A549 (cell line): ENCODE data around the gene ZNF785. TPM values are rescaled to one million over a fixed set of nuclear protein-coding genes. Genes with fewer than 3 reads are reported as not detected.

Source experiments
- ATAC-seq, 2 experiments: fragments of 200-7000 bp in 1 of 2; fragments of >200 bp in 1 of 2; cut with Nextera tagmentation in 1 of 2; cut with Tn5 transposase in 1 of 2; 3 replicates each; pipeline versions ENCODE4 v1.8.0 to v1.9.1; 2018 to 2020; ENCODE audit warnings: mild to moderate bottlenecking in 1 of 2, moderate library complexity in 1 of 2
- CTCF ChIA-PET: fragments of 300-600 bp; sonication (Branson Sonifier 250); formaldehyde crosslinking; extraction: SDS; loops from one replicate; lab custom pipeline; 2021; ENCODE audit warnings: antibody characterized with exemption, inconsistent platforms; lab: Yijun Ruan, JAX
- POLR2A ChIA-PET: fragments of 350-600 bp; formaldehyde crosslinking; extraction: SDS; loops from one replicate; lab custom pipeline; 2021; ENCODE audit warnings: antibody characterized with exemption, inconsistent platforms; lab: Yijun Ruan, JAX
- DNase-seq, 2 experiments: peaks; one replicate each; pipeline versions ENCODE4 v3.0.0 to v3.0.0-alpha.2; 2011 to 2016; ENCODE audit warnings: low read depth in 1 of 2, low spot score in 1 of 2
- FAIRE-seq: peaks from 2 replicates; lab custom pipeline; 2011; peaks lifted over from hg19 to GRCh38; lab: Jason Lieb, UNC
- H3K27ac ChIP-seq, 2 experiments: fragments of >200 bp; sonication (Bioruptor Twin); formaldehyde crosslinking; 3 replicates each; pipeline ENCODE4 v1.5.1; 2016 to 2017
- H3K4me1 ChIP-seq: fragments of >200 bp; sonication (Bioruptor Twin); formaldehyde crosslinking; 3 replicates; pipeline ENCODE4 v1.6.1; 2016
- H3K4me2 ChIP-seq: fragments of >200 bp; sonication (Bioruptor Twin); formaldehyde crosslinking; 3 replicates; pipeline ENCODE4 v1.6.1; 2016
- H3K4me3 ChIP-seq: fragments of >200 bp; sonication (Bioruptor Twin); formaldehyde crosslinking; 3 replicates; pipeline ENCODE4 v1.5.1; 2016
- H3K9me3 ChIP-seq: fragments of >200 bp; sonication (Bioruptor Twin); formaldehyde crosslinking; 3 replicates; pipeline ENCODE4 v1.6.1; 2016
- ATOH8 ChIP-seq: fragments of 250-450 bp; sonication (Bioruptor Pico); IDR thresholded peaks from 2 replicates; pipeline ENCODE4 v1.5.0; 2020; ENCODE audit warnings: low read depth, mild to moderate bottlenecking, moderate library complexity
- CBX2 ChIP-seq: fragments of 200-600 bp; sonication (generic); IDR thresholded peaks from 2 replicates; pipeline ENCODE4 v1.6.1; 2016; ENCODE audit warnings: low read depth, mild to moderate bottlenecking, borderline replicate concordance
- CBX8 ChIP-seq: fragments of 200-600 bp; sonication (generic); IDR thresholded peaks from 2 replicates; pipeline ENCODE4 v1.6.1; 2016
- CEBPB ChIP-seq, 2 experiments: fragments of >200 bp in 1 of 2; sonication (Bioruptor Twin) in 1 of 2; formaldehyde crosslinking in 1 of 2; IDR thresholded peaks; 2 replicates each; pipeline ENCODE4 v1.6.1; 2012 to 2016
- CHD2 ChIP-seq: fragments of 150-350 bp; IDR thresholded peaks from 2 replicates; pipeline ENCODE4 v1.6.1; 2014; ENCODE audit warnings: low read length; ENCODE audit not compliant: partially characterized antibody
- CHD4 ChIP-seq: fragments of 200-600 bp; sonication (generic); IDR thresholded peaks from 2 replicates; pipeline ENCODE4 v1.6.1; 2016; ENCODE audit warnings: antibody characterized with exemption, mild to moderate bottlenecking, borderline replicate concordance
- CTCF ChIP-seq: fragments of >200 bp; sonication (Bioruptor Twin); formaldehyde crosslinking; IDR thresholded peaks from 3 replicates; pipeline ENCODE4 v1.5.1; 2016
- FOXS1 ChIP-seq: fragments of 250-450 bp; sonication (Bioruptor Pico); IDR thresholded peaks from 2 replicates; pipeline ENCODE4 v1.5.0; 2020; ENCODE audit warnings: mild to moderate bottlenecking, moderate library complexity
- HEYL ChIP-seq: fragments of 250-450 bp; sonication (Bioruptor Pico); IDR thresholded peaks from 2 replicates; pipeline ENCODE4 v1.8.0; 2021; ENCODE audit warnings: mild to moderate bottlenecking, moderate library complexity
- JUN ChIP-seq, 2 experiments: fragments of >200 bp; sonication (Bioruptor Twin); formaldehyde crosslinking; IDR thresholded peaks; 2 replicates in 1 of 2; 3 replicates in 1 of 2; pipeline ENCODE4 v1.6.1; 2016 to 2017
- JUNB ChIP-seq: fragments of >200 bp; sonication (Bioruptor Twin); formaldehyde crosslinking; IDR thresholded peaks from 2 replicates; pipeline ENCODE4 v1.6.1; 2016
- KDM1A ChIP-seq: fragments of 200-600 bp; sonication (generic); IDR thresholded peaks from 2 replicates; pipeline ENCODE4 v1.6.1; 2016; ENCODE audit warnings: low read depth, mild to moderate bottlenecking
- KDM5A ChIP-seq: fragments of 200-600 bp; sonication (generic); IDR thresholded peaks from 2 replicates; pipeline ENCODE4 v1.6.1; 2016; ENCODE audit warnings: antibody characterized with exemption, mild to moderate bottlenecking
- NPAS2 ChIP-seq: fragments of 250-450 bp; sonication (Bioruptor Pico); IDR thresholded peaks from 2 replicates; pipeline ENCODE4 v1.8.0; 2022; ENCODE audit warnings: mild to moderate bottlenecking, moderate library complexity, borderline replicate concordance
- PHF8 ChIP-seq: fragments of 200-600 bp; sonication (generic); IDR thresholded peaks from 2 replicates; pipeline ENCODE4 v1.6.1; 2016; ENCODE audit warnings: low read depth, mild to moderate bottlenecking, antibody characterized with exemption, moderate library complexity, borderline replicate concordance
- RAD21 ChIP-seq, 2 experiments: fragments of >200 bp in 1 of 2; sonication (Bioruptor Twin) in 1 of 2; formaldehyde crosslinking in 1 of 2; IDR thresholded peaks in 1 of 2; conservative IDR thresholded peaks in 1 of 2; 2 replicates in 1 of 2; 3 replicates in 1 of 2; pipeline ENCODE4 v1.6.1; 2012 to 2018; ENCODE audit warnings: inconsistent platforms in 1 of 2
- RARB ChIP-seq: fragments of 250-450 bp; sonication (Bioruptor Pico); IDR thresholded peaks from 2 replicates; pipeline ENCODE4 v1.8.0; 2021; ENCODE audit warnings: mild to moderate bottlenecking, moderate library complexity
- SMC3 ChIP-seq: fragments of >200 bp; sonication (Bioruptor Twin); formaldehyde crosslinking; IDR thresholded peaks from 3 replicates; pipeline ENCODE4 v1.6.1; 2018; ENCODE audit warnings: inconsistent platforms
- TFCP2L1 ChIP-seq: fragments of 250-450 bp; sonication (Bioruptor Pico); IDR thresholded peaks from 2 replicates; pipeline ENCODE4 v1.5.0; 2021; ENCODE audit warnings: mild to moderate bottlenecking
- ZNF302 ChIP-seq: fragments of 250-450 bp; sonication (Bioruptor Pico); IDR thresholded peaks from 2 replicates; pipeline ENCODE4 v1.9.0; 2021; ENCODE audit warnings: inconsistent platforms, mild to moderate bottlenecking, moderate library complexity
- WGBS: methylation state at CpG from one replicate; pipeline ENCODE4 v1.1.6; 2017; ENCODE audit errors: missing lambda C conversion rate; 5-methylcytosine and 5-hydroxymethylcytosine counted together
- polyA plus RNA-seq, 4 experiments: library from polyadenylated mRNA; depleted of rRNA in 3 of 4; stranded (reverse); fragments of >200 nt; fragmentation: RNase III in 1 of 4; extraction: RNeasy Plus Mini Kit Qiagen cat#74134 plus additional on column Dnase treatment in 1 of 4; gene quantifications; 2 replicates in 3 of 4; 3 replicates in 1 of 4; pipeline ENCODE4 v1.2.3, GENCODE V29; 2011 to 2017
- TF ChIP-seq, protein P1 (sequence below): IDR thresholded peaks from 2 replicates; pipeline ENCODE4 v1.6.1; 2012
- TF ChIP-seq, protein P2 (sequence below): fragments of >200 bp; sonication (Bioruptor Twin); formaldehyde crosslinking; IDR thresholded peaks from 3 replicates; pipeline ENCODE4 v1.6.1; 2016
- TF ChIP-seq, protein P3 (sequence below): fragments of 250-450 bp; sonication (Bioruptor Pico); IDR thresholded peaks from 2 replicates; pipeline ENCODE4 v1.5.0; 2021; ENCODE audit warnings: mild to moderate bottlenecking, moderate library complexity, borderline replicate concordance

The ZNF785 gene
- polyA plus RNA-seq, 2 of the 4 experiments (the other 2 are of a cell fraction) = not detected

DNA sequence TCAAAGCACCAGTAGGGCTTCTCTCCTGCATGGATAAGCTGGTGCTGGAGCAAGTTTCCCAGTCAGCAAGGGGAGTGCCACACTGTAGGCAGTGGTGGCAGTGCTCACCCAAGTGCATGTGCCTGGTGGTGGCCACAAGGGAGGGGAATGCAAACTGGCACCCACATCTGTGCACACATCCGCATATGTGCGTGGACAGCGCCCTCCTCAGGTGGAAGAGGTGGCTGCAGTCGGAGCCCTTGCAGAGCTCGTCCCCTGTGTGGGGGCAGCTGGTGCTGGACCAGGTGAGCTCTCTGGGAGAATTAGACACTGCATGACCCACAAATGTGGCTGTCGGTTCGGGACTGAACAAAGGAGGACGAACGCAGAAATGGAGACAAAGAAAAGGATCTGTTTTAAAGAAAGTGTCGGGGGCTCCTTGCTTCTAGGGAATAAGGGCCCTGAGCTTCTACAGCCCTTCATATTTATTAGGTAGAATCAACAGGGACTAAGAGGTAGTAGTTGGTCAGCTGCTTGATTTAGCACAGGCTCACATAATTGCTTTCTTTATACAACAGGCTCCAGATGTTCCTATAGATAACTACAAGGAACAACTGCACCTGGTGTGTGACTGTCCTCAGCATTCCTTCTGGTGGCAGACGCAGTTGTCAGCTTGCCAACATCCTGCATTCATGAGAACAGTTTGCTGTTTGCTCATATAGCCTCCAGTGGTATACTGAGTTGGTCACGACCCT, 30.0 kb upstream of the ZNF785 start:
- FAIRE-seq (no peak), DNase-seq (peak; percentile 80 to 84), ATAC-seq (peak; percentile 92 to 94)
- no peak overlapping the region for H3K27ac ChIP-seq
- H3K9me3 ChIP-seq = no peaks in the 10 kb centered on the region
- peaks cover 16% of the 10 kb centered on the region; the same call in 2 of the 3 replicates for H3K4me1 ChIP-seq
- TF ChIP-seq CTCF = peak; percentile 73
- no peak for TF ChIP-seq CHD2
- peak; percentile 80 to 90 for TF ChIP-seq RAD21 (conservative IDR thresholded peaks at IDR 0.05 in 1 of 2, IDR thresholded peaks at IDR 0.05 in 1 of 2)
- peak; percentile 46 for TF ChIP-seq SMC3
- TF ChIP-seq TFCP2L1 = no peak
- TF ChIP-seq, protein P1, sequence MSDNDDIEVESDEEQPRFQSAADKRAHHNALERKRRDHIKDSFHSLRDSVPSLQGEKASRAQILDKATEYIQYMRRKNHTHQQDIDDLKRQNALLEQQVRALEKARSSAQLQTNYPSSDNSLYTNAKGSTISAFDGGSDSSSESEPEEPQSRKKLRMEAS = peak; percentile 55; the same call in 1 of the 2 replicates
- TF ChIP-seq CBX2 = no peak
- TF ChIP-seq CHD4 = no peak
- TF ChIP-seq CBX8 = no peak
- no peak for TF ChIP-seq RARB (CRISPR knock-in tag)
- no peak for TF ChIP-seq FOXS1 (CRISPR knock-in tag)
- TF ChIP-seq CEBPB (IDR thresholded peaks at IDR 0.05) = no peak
- TF ChIP-seq PHF8 = no peak
- TF ChIP-seq JUN (IDR thresholded peaks at IDR 0.05) = no peak
- TF ChIP-seq ATOH8 = no peak
- no peak for TF ChIP-seq ZNF302 (CRISPR knock-in tag)
- TF ChIP-seq, protein P2, sequence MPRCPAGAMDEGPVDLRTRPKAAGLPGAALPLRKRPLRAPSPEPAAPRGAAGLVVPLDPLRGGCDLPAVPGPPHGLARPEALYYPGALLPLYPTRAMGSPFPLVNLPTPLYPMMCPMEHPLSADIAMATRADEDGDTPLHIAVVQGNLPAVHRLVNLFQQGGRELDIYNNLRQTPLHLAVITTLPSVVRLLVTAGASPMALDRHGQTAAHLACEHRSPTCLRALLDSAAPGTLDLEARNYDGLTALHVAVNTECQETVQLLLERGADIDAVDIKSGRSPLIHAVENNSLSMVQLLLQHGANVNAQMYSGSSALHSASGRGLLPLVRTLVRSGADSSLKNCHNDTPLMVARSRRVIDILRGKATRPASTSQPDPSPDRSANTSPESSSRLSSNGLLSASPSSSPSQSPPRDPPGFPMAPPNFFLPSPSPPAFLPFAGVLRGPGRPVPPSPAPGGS = no peak
- no peak overlapping the region for H3K4me3 ChIP-seq
- POLR2A ChIA-PET = interaction anchor here (0.8 to 1.0 kb wide), 3 partner anchors 44 to 208 kb away, joined by 3 to 4 read pairs (median 3); partner anchors contain the start of gene ZNF771
- CTCF ChIA-PET = interaction anchor here (0.6 to 10.1 kb wide), 54 partner anchors 9 to 523 kb away, joined by 3 to 120 read pairs (median 4); partner anchors contain the start of genes DCTPP1, GDPD3, SEPHS2 and ZNF688
- peak overlapping the region; percentile 19; the same call in 1 of the 3 replicates for H3K4me2 ChIP-seq
- WGBS = 15% methylated on average over 7 of the region's 12 CpGs

DNA sequence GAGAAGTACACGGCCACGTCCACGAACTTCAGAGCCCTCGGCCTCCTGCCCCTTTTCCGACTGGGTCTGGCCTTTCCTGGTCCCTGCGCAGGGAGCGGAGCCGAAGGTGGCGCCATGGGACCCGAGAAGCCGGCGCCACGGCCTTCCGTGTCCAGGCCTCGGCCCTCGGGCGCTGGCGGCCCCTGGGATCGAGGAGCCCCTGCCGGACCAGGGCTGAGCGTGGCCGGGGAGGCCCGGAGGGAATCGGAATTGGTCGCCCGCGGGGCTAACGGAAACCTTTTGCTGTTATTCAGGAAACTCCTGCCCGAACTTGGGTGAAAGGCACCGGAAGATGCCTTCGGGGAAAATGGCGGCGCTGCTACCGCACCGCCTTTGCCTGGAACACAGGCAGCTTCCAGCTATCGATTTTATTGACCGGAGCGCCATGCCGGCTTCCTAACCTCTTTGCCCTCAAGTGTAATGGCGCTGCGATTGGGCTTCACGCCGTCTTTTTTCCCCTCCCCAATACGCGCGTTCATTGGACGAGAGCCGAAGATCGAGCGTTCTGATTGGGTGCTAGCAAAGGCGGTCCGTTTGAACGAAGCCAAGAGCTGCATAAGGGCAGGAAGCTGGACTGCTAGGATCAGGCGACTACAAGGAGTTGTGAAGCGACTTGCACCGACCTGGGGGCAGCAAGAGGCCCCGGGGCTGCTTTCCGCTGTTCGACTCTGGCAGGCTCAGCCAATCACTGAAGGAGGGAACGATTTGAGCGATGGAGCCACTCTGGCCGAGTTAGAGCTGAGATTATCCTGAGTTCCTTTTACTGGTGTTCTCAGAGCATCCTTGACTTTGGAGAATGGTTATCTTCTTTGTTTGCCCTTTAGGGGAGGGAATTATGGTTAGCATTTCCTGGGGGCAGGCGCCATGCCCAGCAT, 24.7 kb upstream of the ZNF785 start, which contains the start of gene ZNF689:
ZNF689 (minus strand) TSS at position 464 of the 914 bp plus-strand sequence; CDS start at position 116, 348 bp downstream.
- 2% methylated on average over 33 of the region's 63 CpGs for WGBS
- peaks cover 10% of the 10 kb centered on the region; the same call in 1 of the 3 replicates for H3K4me1 ChIP-seq
- H3K4me2 ChIP-seq = peak within 1 kb of the TSS; percentile 83
- POLR2A ChIA-PET = interaction anchor here (0.7 to 1.6 kb wide), 12 partner anchors 8 to 192 kb away, joined by 3 to 10 read pairs (median 4); partner anchors contain the start of genes DCTPP1, FBRS, SEPHS2 and ZNF688
- peak; percentile 98 for DNase-seq
- CTCF ChIA-PET = interaction anchor here (0.8 to 10.1 kb wide), 4 partner anchors 10 to 180 kb away, joined by 3 to 120 read pairs (median 6); partner anchors contain the start of gene DCTPP1
- no peak for FAIRE-seq
- ATAC-seq = peak; percentile 95
- H3K9me3 ChIP-seq = no peaks in the 10 kb centered on the region
- H3K4me3 ChIP-seq = peak within 1 kb of the TSS; percentile 92
- peak within 1 kb of the TSS; percentile 92 to 96 for H3K27ac ChIP-seq
- TF ChIP-seq KDM1A (no peak), JUN (IDR thresholded peaks at IDR 0.05) (peak; percentile 68 to 93), JUNB (no peak), NPAS2 (CRISPR knock-in tag) (no peak), PHF8 (peak; percentile 94; the same call in 1 of the 2 replicates), CHD2 (peak; percentile 66), KDM5A (peak; percentile 37; the same call in 1 of the 2 replicates), HEYL (CRISPR knock-in tag) (no peak), ATOH8 (no peak)
- TF ChIP-seq, protein P1 = peak; percentile 57
- TF ChIP-seq, protein P3, sequence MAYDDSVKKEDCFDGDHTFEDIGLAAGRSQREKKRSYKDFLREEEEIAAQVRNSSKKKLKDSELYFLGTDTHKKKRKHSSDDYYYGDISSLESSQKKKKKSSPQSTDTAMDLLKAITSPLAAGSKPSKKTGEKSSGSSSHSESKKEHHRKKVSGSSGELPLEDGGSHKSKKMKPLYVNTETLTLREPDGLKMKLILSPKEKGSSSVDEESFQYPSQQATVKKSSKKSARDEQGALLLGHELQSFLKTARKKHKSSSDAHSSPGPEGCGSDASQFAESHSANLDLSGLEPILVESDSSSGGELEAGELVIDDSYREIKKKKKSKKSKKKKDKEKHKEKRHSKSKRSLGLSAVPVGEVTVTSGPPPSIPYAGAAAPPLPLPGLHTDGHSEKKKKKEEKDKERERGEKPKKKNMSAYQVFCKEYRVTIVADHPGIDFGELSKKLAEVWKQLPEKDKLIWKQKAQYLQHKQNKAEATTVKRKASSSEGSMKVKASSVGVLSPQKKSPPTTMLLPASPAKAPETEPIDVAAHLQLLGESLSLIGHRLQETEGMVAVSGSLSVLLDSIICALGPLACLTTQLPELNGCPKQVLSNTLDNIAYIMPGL (CRISPR knock-in tag) = peak; percentile 38; the same call in 1 of the 2 replicates
